Fibroblast of peridontal ligament (primary cell): Measurements from ENCODE around the gene RNF8.

ENCODE experiments used
- DNase-seq: peaks from one replicate; pipeline ENCODE4 v3.0.0-alpha.2; 2010; ENCODE audit errors: extremely low read depth

The RNF8 gene

GRCh38 chr6:37357860-37358259, 4.1 kb downstream of the RNF8 start:
- no peak for DNase-seq

- DNase-seq, result no peak
Observed at GRCh38 chr6:37359039-37359438, 5.3 kb downstream of the RNF8 start.

DNA sequence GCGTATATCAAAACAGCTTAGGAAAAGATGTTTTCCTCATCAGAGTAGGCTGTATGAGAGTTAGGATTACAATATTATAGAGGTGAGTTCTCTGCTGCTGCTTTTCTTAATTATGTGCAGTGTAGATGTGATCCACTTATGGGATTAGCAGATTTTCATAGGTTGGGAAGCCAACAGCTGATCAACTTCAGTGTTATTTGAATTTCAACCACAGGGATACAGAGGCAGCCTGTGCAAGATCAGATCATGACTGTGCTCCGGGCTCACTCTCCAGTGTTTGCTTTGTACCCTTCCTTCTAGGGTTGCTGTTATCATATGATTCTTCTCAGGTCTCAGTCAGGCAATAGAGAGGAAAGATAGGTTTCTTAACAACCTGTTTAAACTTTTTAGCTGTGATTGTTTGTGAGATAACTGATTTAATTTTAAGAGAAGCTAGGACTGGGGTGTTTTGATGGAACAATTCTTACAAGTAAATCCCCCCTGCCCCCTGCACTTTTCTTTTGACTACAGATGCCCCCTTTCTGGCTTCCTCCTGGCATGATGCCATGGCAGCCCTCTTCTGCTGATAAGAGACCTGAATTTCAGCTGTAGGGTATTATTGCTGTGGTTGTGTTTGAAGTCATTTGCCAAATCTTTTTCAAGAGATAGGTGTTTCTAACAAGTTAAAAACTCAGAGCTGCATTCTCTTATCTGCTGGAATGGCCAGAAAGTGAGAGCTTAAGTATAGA, 8.5 kb downstream of the RNF8 start:
- DNase-seq, result no peak

GRCh38 chr6:37365791-37366190, 12.0 kb downstream of the RNF8 start:
- DNase-seq, result peak; percentile 59

GRCh38 chr6:37366910-37367309, 13.1 kb downstream of the RNF8 start:
- peak; percentile 13 for DNase-seq

GRCh38 chr6:37368961-37369320, 15.2 kb downstream of the RNF8 start:
- DNase-seq, result no peak

DNA sequence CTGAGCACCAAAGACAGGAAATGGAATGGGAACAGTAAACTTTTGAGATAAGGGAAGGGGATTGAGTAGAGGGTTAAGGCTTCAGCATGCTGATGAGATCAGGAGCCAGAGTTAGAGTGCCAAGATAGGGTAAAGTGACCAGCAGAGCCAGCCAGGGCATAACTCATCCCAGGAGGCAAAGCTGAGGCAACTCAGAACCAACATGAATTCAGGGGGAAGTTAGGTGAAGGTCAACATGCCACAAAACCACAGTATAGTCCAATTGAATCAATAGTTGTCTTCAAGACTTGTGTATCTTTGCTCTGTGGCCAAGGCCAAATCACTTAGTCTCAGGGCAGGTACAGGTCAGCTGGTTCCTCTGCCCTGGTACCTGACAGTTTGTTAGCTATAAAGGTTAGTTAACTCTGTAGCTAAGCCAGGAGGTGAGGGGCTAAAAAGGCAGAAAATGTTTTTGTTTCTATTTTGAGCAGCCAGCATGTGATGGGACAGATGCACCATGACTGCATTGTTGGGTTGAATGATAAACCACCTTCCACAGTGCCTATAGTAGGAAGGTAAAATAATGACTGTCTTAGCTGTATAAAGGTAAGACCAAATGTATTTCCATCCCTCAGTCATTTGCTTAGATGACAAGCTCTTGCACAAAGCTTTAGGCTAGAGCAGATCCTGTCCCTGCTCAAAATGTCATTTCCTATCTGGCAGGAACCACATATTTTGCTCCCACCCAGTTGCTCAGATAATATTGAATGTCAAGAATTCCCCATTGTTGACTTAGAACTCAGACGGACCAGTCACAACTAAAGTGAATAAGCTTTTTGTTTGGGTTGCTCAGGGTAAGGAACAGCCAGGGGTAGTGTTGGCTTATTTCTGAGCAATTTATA, 15.8 kb downstream of the RNF8 start:
- no peak for DNase-seq

DNA sequence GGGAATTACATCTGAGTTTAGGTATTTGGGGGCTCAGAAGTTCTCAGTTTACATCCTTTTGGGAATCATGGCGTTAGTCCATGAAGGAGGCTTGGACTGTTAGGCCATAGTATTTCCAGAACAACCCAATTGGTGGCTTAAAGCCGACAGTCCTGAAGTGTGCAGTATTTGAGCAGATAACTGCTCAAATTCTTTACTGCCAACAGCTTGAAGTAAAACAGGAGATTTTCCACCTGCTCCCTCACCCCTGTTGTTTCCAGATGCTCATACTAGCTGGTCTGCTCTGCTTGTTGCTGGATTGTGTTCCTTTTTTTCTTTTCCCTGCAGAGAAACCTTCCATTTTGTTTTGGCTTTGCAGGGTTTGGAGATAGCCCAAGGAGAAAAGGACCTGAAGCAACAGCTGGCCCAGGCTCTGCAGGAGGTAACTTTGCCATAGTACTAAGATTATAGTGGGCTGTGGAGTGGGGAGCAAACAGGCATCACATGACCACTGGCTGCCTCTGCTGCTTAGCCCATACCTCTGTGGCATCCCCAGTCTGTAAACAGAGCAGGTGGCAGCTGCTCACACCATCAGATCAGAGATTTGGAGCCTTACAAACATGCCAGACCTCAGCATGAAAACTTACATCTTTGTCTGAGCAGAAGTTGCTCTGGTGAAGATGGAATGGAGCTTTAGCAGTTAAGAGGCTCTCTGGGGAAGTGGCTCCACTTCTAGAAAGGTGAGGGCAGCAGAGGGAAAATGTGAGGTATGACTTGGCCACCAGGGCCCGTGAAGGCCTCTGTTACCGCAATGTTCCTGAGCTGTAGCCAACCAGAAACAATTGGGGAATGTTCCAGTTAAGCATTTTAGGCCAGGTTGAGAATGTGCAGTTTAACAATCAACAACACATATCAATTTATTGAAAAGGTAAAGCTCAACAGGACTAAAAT, 17.6 kb downstream of the RNF8 start:
- no peak for DNase-seq

DNA sequence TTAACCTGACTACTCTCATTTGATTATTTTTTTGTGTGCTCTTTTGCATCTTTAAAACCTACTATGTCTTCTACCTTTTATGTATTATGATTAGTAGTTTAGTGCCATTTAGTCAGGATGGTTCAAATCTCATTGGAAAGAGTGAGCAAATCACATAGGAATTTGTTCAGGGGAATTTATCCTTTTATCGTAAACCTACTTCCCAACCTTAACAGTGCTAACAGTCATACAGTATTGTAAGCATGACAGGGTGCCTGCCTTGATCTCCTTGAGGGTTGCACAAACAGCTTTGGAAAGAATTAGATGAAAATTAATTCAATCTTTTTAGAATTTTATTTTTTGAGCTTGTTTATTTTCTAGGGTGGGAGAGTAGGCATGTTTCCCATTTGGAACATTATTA, 18.3 kb downstream of the RNF8 start:
- DNase-seq, result no peak

DNA sequence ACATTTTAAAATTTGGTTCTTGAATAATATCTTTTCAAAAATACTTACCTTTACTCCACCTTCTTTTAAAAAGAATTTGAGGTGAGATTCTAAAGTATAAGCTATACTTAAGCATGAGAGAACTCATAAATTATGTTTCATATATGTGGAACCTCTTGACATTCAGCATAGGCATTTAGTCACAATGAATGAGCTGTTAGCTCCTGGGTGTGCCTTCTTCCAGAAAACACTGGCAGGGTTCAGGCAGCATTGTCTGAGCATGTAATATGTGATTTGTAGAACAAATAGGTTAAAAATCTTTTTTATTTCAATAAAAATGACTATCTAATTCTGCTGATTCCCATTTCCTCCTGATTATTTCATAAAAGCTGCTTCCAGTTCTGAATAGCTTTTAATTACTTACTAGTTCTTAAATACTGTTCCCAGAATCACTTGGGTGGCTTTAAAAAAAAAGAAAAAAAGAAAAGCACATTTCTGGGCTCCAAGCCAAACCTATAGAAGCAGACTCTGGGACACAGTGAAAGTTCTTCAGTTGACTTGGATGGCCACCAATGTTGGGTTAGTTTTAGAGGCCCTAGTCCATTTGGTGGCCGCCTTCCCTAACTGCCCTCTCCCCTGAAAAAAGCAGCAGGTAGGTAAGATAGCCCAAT, 20.2 kb downstream of the RNF8 start:
- DNase-seq, result no peak

DNA sequence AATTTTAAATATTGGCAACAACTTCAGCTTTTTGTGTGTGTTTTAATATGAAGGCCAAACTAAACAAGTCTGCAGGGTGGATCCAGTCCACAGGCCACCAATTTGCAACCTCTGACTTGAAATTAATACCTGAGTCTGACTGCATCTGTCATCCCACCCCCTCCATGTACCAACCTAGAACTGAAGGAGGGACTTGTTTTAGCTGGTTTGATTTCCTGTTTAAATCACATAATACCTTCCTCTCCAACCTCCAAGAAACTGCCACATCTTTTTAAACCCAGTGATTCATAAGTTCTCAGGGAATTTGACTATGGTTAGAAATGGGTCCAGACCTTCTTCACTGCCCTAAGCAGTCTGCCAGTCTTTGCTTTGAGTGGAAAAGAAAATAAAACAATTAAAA, 21.6 kb downstream of the RNF8 start:
- DNase-seq, result no peak

GRCh38 chr6:37376078-37376743, 22.4 kb downstream of the RNF8 start:
- DNase-seq, result no peak

DNA sequence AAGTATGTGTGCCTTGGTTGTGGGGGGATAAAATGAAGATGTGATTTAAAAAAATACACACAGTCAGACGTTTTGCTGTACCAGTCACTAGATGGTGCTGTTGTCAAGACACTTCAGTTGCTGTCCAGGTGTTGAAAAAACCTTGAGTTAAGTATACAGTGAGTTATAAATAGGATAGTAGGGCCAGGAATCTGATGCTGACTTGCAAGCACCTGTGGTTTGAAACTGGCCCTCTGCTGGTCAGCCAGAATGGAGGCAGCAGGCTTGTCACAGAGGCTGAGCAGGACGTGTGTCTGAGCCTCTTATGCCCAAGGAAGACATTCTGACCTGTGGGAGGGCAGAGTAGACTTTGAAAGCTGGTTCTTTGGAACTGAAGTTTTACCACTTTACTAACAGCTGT, 27.8 kb downstream of the RNF8 start:
- DNase-seq, result peak; percentile 45

DNA sequence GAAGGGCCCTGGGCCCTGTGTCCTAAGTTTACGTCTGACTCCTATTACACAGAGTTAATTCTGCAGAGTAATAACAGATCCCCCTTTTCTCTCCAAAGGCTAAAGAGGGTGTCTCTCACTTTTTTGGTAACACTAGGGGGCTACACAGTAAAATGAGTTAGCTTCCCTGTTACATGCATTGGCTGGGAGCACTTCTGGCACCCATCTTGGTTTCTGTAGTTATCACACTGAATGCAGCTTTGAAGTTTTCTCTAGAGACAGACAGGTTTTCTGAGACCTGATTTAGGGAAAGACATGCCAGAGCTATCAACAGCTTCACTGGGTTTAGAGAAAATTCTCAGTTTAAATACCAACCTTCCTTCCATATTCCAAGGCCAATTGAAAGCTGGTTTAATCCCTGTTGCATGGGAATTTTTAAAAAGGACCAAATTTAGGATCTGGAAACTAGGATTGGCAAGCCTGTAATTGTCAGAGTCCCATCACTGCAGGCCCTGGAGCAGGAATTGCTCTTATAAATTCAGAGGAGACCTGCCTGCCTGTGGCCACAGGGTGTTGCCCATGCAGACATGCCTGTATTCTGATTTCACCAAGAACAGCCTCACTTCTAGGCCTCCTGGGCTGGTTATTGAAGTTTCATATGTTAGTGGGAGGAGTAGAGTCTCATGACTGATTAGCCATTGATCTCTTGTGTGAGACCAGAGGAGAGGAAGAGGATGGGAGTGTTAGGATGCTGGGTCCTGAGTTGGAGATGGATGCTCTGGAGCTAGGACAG, 29.4 kb downstream of the RNF8 start:
- DNase-seq, result no peak

DNA sequence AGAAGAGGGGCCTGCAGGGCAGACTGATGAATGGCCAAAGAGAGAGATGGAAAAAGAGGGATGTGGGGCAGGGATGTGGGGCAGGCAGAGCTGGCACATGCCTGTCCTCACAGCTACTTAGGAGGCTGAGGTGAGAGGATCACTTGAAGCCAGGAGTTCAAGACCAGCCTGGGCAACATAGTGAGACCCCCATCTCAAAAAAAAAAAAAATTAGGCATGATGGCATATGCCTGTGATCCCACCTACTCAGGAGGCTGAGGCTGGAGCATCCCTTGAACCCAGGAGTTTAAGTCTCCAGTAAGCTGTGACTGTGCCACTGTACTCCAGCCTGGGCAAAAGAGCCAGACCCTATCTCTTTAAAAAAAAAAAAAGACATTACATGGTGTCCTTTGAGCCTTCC, 34.8 kb downstream of the RNF8 start:
- no peak for DNase-seq

DNA sequence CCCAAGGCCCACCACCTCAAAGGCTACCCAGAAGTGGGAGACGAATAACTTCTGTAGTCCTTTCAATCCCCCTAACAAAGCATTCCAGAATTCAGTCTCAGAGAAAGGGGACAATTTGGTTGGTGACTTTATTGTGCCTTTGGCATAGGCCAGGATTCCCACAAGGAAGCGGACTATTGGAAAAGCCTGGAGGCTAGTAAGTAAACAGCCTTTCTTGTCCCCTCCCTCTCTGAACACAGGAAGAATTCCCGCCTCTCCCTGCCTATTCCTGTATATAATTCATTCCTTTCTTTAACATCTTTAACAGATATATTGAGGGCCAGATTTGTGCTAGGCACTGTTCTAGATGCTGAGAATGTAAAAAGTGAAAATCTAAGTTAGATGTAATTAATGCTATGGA, 36.1 kb downstream of the RNF8 start:
- DNase-seq, result no peak

DNA sequence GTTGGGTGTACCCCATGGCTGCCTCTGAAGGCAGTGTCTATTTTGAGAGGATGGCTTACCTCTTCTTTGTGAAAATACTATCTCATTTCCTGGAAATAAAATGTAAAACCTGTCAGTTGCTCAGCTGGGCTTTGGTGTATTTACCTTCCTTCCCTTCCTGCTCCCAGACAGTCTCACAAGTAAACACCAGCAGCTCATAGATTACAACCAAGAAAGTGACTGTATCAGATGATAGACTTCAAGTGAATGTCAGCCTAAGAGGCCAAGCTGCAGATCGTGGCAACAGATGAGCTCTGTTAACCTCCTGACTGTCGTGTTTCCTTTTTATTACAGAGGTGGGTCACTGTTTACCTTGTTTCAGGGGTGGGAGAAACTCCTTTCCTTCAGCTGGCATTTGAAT, 37.3 kb downstream of the RNF8 start:
- no peak for DNase-seq

- no peak for DNase-seq
Observed at GRCh38 chr6:37392821-37393220, 39.0 kb downstream of the RNF8 start.

DNA sequence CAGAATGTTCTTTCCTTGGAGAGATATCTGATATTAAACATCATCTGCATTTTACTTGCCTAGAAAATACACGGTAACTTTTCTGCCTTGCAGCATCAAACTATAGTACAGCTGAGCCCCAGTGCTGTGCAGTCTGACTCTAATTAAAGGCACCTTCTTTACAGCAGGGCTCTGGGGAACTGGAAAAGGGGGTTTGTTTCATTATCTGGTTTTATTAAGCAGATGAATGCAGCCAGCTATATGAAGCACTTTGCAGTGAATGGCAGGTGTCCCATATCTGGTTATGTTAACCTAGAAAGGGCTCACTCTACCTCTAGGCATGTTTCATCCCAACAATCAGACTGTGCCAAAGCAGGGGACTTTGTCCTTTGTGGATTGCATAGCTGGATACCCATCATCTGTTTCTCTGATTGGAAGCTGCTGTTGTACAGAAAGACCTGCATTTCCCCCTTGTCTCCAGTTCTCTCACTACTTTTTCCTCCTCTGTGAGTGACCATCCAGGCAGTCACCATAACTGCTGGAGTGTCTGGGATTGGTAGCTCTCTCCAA, 39.7 kb downstream of the RNF8 start:
- no peak for DNase-seq

GRCh38 chr6:37396571-37397180, 42.9 kb downstream of the RNF8 start:
- peak; percentile 67 for DNase-seq
